ENCODE measurements around the gene CAMTA1.
A peak's percentile ranks its signal among the peaks of the same experiment; 100 is the strongest.

The CAMTA1 gene

GRCh38 chr1:7448986-7449385 is 663.7 kb downstream of the CAMTA1 start:
- DNase-seq, result no peak

GRCh38 chr1:7449750-7450149 is 664.5 kb downstream of the CAMTA1 start:
- no peak for DNase-seq

- DNase-seq, result no peak
Measured at GRCh38 chr1:7450838-7451237, 665.6 kb downstream of the CAMTA1 start.

- no peak for DNase-seq
Measured at GRCh38 chr1:7453038-7453437, 667.8 kb downstream of the CAMTA1 start.

DNA sequence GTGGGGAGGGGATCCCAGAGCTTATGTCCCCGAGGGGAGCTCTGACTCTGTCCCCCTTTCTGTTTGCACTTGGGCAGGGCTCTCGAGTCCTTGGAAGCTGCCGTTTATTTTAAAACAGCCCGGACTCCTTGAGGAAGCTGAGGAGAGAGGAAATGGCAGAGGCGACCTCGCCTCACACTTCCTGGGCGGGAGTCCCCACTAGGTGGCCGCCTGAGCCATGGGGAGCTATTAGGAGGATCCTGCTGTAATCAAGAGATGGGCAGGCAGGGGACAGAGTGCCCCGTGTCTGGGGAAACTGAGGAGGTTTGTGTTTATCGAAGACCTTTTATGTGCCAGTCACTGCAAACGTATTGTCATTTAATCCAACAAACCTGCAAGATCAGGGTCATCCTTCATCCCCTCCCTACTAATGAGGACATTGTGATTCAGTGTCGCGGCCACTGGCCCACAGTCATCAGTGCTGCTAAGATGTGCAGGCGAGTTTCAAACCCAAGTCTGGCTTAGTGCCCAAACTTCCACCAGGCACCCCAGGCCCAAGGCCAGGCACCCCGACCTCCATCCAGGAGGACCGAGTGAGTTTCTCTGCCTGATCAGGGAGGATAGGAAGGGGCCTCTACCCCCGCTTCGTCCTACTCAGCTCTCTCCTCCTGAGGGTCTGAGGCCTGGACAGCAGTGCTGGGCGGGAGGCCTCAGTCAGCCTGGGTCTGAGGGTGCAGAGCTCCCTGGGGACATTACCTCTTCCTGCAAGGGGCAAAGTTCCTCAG is 669.0 kb downstream of the CAMTA1 start:
- no peak for DNase-seq

- no peak for DNase-seq
Measured at GRCh38 chr1:7454895-7455784, 669.9 kb downstream of the CAMTA1 start.

GRCh38 chr1:7455796-7456721 is 670.8 kb downstream of the CAMTA1 start:
- no peak for DNase-seq

- no peak for DNase-seq
Measured at GRCh38 chr1:7456722-7457082, 671.4 kb downstream of the CAMTA1 start.

DNA sequence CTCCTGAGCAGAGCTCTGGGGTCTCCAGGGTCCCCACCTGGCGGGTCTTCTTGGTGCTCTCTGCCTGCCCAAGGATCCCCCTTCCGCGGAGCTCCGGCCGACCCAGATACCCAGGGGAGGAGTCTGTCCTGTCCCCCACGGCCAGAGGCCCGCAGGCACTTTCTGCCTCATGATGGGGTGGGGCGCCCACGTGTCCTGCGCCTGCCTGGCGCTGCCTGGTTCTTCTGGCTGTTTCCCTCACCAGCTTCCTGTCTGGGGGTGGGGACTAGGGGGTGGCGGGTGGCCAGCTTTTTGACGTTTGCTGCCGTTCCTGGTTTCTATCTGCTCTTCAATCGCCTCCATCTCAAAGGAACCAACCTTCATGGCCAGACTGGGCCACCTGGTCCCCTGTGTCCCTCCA is 672.6 kb downstream of the CAMTA1 start:
- DNase-seq, result no peak

DNA sequence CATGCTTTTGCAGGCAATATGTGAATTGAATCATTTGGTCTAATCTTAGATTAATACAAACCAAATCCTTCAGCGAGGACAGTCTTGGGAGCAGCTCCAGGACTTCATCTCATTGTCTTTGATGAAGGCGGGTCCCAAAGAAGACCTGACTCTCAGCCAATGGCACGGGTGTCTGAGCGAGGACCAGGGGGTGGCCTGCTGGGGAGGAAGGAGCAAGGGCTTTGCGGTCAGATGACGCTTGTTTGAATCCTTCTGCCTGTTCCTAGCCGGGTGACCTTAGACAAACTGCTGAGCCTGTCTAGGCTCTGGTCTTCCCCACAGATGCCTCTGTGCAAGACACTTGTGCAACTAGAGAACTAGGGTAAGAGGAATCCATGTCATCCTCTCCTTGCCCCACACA is 673.7 kb downstream of the CAMTA1 start:
- no peak for DNase-seq

DNA sequence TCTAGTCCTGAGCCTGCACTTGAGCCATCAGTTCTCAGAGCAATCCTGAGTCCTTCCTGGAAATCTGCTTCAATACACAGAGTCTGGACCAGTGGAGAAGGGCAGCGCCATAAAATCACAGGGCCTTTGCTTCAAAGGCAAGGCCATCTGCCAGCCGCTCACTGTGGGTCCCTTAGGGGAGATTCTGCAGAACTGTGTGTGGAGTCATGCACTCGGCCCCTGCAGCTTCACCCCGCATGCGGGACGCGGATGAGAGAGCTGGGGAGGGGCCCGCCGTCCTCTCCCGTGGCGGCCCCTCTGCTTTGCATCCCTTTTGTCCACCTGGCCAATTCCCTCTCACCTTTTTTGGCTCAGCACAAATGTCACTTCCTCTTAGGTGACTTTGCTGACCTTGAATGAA is 674.7 kb downstream of the CAMTA1 start:
- no peak for DNase-seq

- no peak for DNase-seq
Measured at GRCh38 chr1:7460807-7461206, 675.6 kb downstream of the CAMTA1 start.

GRCh38 chr1:7462617-7463016 is 677.4 kb downstream of the CAMTA1 start:
- DNase-seq, result no peak

GRCh38 chr1:7463526-7463925 is 678.3 kb downstream of the CAMTA1 start:
- DNase-seq, result no peak

- no peak for DNase-seq
Measured at GRCh38 chr1:7464736-7465135, 679.5 kb downstream of the CAMTA1 start.

- no peak for DNase-seq
Measured at GRCh38 chr1:7467476-7468175, 682.4 kb downstream of the CAMTA1 start.

GRCh38 chr1:7468248-7468647 is 683.0 kb downstream of the CAMTA1 start:
- DNase-seq, result no peak

DNA sequence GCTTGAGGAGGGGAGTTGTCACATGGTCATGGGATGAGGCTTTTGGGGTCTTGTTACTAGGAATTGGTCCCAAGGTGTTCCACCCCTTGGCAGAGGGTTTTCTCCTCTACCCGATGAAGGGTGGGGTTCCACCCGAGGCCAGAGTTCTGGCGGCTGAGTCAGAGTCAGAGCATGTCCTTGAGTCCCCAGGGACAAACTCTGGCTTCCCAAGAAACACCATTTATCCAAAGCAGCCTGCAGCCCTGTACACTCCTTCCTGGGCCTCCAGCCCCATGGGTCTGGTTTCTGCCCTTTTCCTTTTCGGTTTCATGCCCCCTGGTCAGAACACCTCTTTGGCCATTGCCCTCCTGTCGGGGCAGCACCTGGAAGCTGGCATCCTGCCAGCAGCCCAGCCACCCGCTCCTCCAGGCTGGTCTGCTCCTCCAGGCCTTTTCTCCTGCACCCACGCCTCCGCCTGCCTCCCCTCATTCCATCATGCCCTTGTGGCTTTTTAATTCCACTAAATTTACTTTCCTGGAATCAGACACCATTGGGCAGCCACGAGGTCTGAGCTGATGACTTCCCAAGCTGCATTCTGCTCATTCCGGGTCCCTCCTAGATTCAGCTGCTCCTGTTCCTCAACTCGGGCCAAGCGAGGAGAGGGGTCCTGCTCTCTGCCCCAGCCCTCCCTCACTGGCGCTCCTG is 684.1 kb downstream of the CAMTA1 start:
- no peak for DNase-seq

GRCh38 chr1:7470904-7471638 is 685.8 kb downstream of the CAMTA1 start:
- DNase-seq, result peak; percentile 97

GRCh38 chr1:7471836-7472235 is 686.6 kb downstream of the CAMTA1 start:
- DNase-seq, result no peak
